Prostate gland (tissue), 2 donors: ENCODE results near the gene TEX35.

Experiments used
- CTCF ChIP-seq, 4 experiments: fragments of 200-600 bp in 2 of 4; fragments of 450-650 bp in 2 of 4; sonication (generic) in 2 of 4; IDR thresholded peaks; 1 replicate in 3 of 4; 2 replicates in 1 of 4; pipeline ENCODE4 v1.5.1; 2016 to 2019; ENCODE audit warnings: antibody characterized with exemption in 4 of 4, mild to moderate bottlenecking in 2 of 4, moderate library complexity in 2 of 4
- POLR2A ChIP-seq: fragments of 450-650 bp; IDR thresholded peaks from one replicate; pipeline ENCODE4 v1.6.1; 2016; ENCODE audit warnings: antibody characterized with exemption, mild to moderate bottlenecking
- POLR2AphosphoS5 ChIP-seq: sonication (generic); formaldehyde crosslinking; IDR thresholded peaks from one replicate; pipeline ENCODE4 v1.6.1; 2017; ENCODE audit warnings: antibody characterized with exemption

- TF ChIP-seq POLR2AphosphoS5 (no peak), POLR2A (no peak), CTCF (IDR thresholded peaks at IDR 0.05) (no peak)
Measured at GRCh38 chr1:178551307-178551706, 38.4 kb downstream of the TEX35 start.
